IMR-90 (cell line): ENCODE results near the gene QKI. TPM values are rescaled to one million over a fixed set of nuclear protein-coding genes. Genes with fewer than 3 reads are reported as not detected.

Source experiments
- ATAC-seq: fragments of 200-7000 bp; cut with Tn5 transposase; 2 replicates; pipeline ENCODE4 v1.9.1; 2020; ENCODE audit warnings: low read depth, mild to moderate bottlenecking, moderate library complexity
- BruUV-seq: library from RNA; stranded (reverse); fragments of 400-500 nt; replicated peaks from 2 replicates; lab custom pipeline; 2021; lab: Mats Ljungman, UMichigan
- CTCF ChIA-PET: fragments of 300-600 bp; formaldehyde crosslinking; extraction: SDS; loops from one replicate; lab custom pipeline; 2021; ENCODE audit warnings: antibody characterized with exemption; lab: Yijun Ruan, JAX
- POLR2A ChIA-PET: fragments of 300-600 bp; sonication (Branson Sonifier 250); formaldehyde crosslinking; loops from one replicate; lab custom pipeline; 2022; ENCODE audit warnings: antibody characterized with exemption; ENCODE audit not compliant: unreplicated experiment; lab: Charles Lee
- DNase-seq: peaks from one replicate; pipeline ENCODE4 v3.0.0; 2013
- H2AFZ ChIP-seq: replicated peaks from 2 replicates; pipeline ENCODE3; 2013; ENCODE audit warnings: low read length, mild to moderate bottlenecking; ENCODE audit not compliant: poor library complexity
- H2AK5ac ChIP-seq: 2 replicates; pipeline ENCODE4 v1.6.1; 2013; ENCODE audit warnings: low read depth, low read length, inconsistent platforms
- H2AK9ac ChIP-seq: replicated peaks from 2 replicates; pipeline ENCODE3; 2013; ENCODE audit warnings: mild to moderate bottlenecking, low read depth, low read length, moderate library complexity; ENCODE audit not compliant: poor library complexity
- H2BK120ac ChIP-seq: 2 replicates; pipeline ENCODE4 v1.6.1; 2013; ENCODE audit warnings: low read depth, low read length, inconsistent platforms
- H2BK15ac ChIP-seq: 3 replicates; pipeline ENCODE4 v1.6.1; 2013; ENCODE audit warnings: low read depth, low read length, inconsistent platforms
- H2BK20ac ChIP-seq: 2 replicates; pipeline ENCODE4 v1.6.1; 2013; ENCODE audit warnings: low read depth, mild to moderate bottlenecking, inconsistent platforms, low read length, moderate library complexity
- H2BK5ac ChIP-seq: 2 replicates; pipeline ENCODE4 v1.6.1; 2013; ENCODE audit warnings: mild to moderate bottlenecking, low read depth, low read length, inconsistent platforms; ENCODE audit not compliant: poor library complexity, severe bottlenecking
- H3K14ac ChIP-seq: replicated peaks from 2 replicates; pipeline ENCODE4 v1.6.1; 2013; ENCODE audit warnings: low read depth, low read length, inconsistent platforms
- H3K18ac ChIP-seq: 2 replicates; pipeline ENCODE4 v1.6.1; 2013; ENCODE audit warnings: low read depth, low read length, control low read depth
- H3K23ac ChIP-seq: 2 replicates; pipeline ENCODE4 v1.6.1; 2013; ENCODE audit warnings: low read depth, low read length, inconsistent platforms
- H3K27ac ChIP-seq: 2 replicates; pipeline ENCODE4 v1.5.1; 2013; ENCODE audit warnings: mild to moderate bottlenecking, control low read depth, low read length; ENCODE audit not compliant: insufficient read depth
- H3K27me3 ChIP-seq: 2 replicates; pipeline ENCODE4 v1.6.1; 2013; ENCODE audit warnings: low read length; ENCODE audit not compliant: control insufficient read depth, insufficient read depth
- H3K36me3 ChIP-seq: 2 replicates; pipeline ENCODE4 v1.6.1; 2013; ENCODE audit warnings: low read length, mixed read lengths; ENCODE audit not compliant: control insufficient read depth, insufficient read depth
- H3K4ac ChIP-seq: 2 replicates; pipeline ENCODE4 v1.6.1; 2013; ENCODE audit warnings: low read depth, low read length, inconsistent platforms
- H3K4me1 ChIP-seq: 2 replicates; pipeline ENCODE4 v1.6.1; 2013; ENCODE audit warnings: low read length, mixed read lengths; ENCODE audit not compliant: control insufficient read depth, insufficient read depth
- H3K4me2 ChIP-seq: 2 replicates; pipeline ENCODE4 v1.6.1; 2013; ENCODE audit warnings: low read depth, mild to moderate bottlenecking, control low read depth, low read length, moderate library complexity
- H3K4me3 ChIP-seq: 2 replicates; pipeline ENCODE4 v1.5.1; 2013; ENCODE audit warnings: low read depth, mild to moderate bottlenecking, control low read depth, low read length, moderate library complexity; ENCODE audit not compliant: insufficient read depth
- H3K56ac ChIP-seq: 2 replicates; pipeline ENCODE4 v1.6.1; 2013; ENCODE audit warnings: low read length, inconsistent platforms; ENCODE audit not compliant: insufficient read depth; ENCODE audit errors: extremely low read depth
- H3K79me1 ChIP-seq, 2 experiments: 2 replicates each; pipeline ENCODE4 v1.6.1; 2013; ENCODE audit warnings: low read length in 2 of 2, inconsistent platforms in 1 of 2, low read depth in 1 of 2
- H3K9ac ChIP-seq: 2 replicates; pipeline ENCODE4 v1.6.1; 2013; ENCODE audit warnings: low read depth, low read length, control low read depth
- H3K9me1 ChIP-seq: 2 replicates; pipeline ENCODE4 v1.6.1; 2013; ENCODE audit warnings: low read length, inconsistent platforms; ENCODE audit not compliant: insufficient read depth
- H3K9me3 ChIP-seq: 2 replicates; pipeline ENCODE4 v1.6.1; 2013; ENCODE audit warnings: low read length; ENCODE audit not compliant: control insufficient read depth, insufficient read depth
- H4K20me1 ChIP-seq: 2 replicates; pipeline ENCODE4 v1.6.1; 2013; ENCODE audit warnings: low read length, inconsistent platforms; ENCODE audit not compliant: insufficient read depth
- H4K5ac ChIP-seq: 2 replicates; pipeline ENCODE4 v1.6.1; 2013; ENCODE audit warnings: mild to moderate bottlenecking, low read depth, low read length, control low read depth
- H4K8ac ChIP-seq, 2 experiments: 2 replicates each; pipeline ENCODE4 v1.6.1; 2013; ENCODE audit warnings: low read depth in 2 of 2, low read length in 2 of 2, control low read depth in 1 of 2, inconsistent platforms in 1 of 2
- H4K91ac ChIP-seq: 2 replicates; pipeline ENCODE4 v1.6.1; 2013; ENCODE audit warnings: low read depth, low read length, inconsistent platforms; ENCODE audit not compliant: insufficient read depth
- CEBPB ChIP-seq: IDR thresholded peaks from 2 replicates; pipeline ENCODE4 v1.6.1; 2012; ENCODE audit warnings: low read depth, low read length, improper control_type of control experiment
- MAFK ChIP-seq: IDR thresholded peaks from 2 replicates; pipeline ENCODE4 v1.6.1; 2012; ENCODE audit warnings: low read depth, low read length, improper control_type of control experiment
- RAD21 ChIP-seq: IDR thresholded peaks from 2 replicates; pipeline ENCODE4 v1.6.1; 2012; ENCODE audit warnings: low read length, improper control_type of control experiment
- RCOR1 ChIP-seq: IDR thresholded peaks from 2 replicates; pipeline ENCODE4 v1.6.1; 2012; ENCODE audit warnings: mild to moderate bottlenecking, low read length, improper control_type of control experiment; ENCODE audit not compliant: insufficient replicate concordance
- RFX5 ChIP-seq: IDR thresholded peaks from 2 replicates; pipeline ENCODE4 v1.8.0; 2012; ENCODE audit warnings: low read depth, mild to moderate bottlenecking, low read length, moderate library complexity
- WGBS, 2 experiments: methylation state at CpG; one replicate each; pipeline versions ENCODE4 v1.1.5 to v1.1.7; 2013; ENCODE audit warnings: missing lambda C conversion rate in 2 of 2; ENCODE audit not compliant: insufficient read length in 1 of 2; ENCODE audit errors: extremely low coverage in 2 of 2; 5-methylcytosine and 5-hydroxymethylcytosine counted together
- dilution Hi-C: fragments of 300-500 bp; cut with HindIII; formaldehyde crosslinking; loops from one replicate; pipeline ENCODE4 v1.14.3; 2018; ENCODE audit warnings: low sequenced_read_pairs; ENCODE audit not compliant: unreplicated experiment
- in situ Hi-C: fragments of 300-500 bp; cut with MboI; formaldehyde crosslinking; loops from 3 replicates; pipeline ENCODE4 v1.14.3; 2019; ENCODE audit warnings: low sequenced_read_pairs, inconsistent platforms, mixed read lengths
- intact Hi-C: fragments of 100-400 bp; cut with micrococcal nuclease; formaldehyde crosslinking; loops from 2 replicates; pipeline ENCODE4 v1.10.0; 2022
- polyA plus RNA-seq, 3 experiments: library from polyadenylated mRNA; depleted of rRNA; stranded (reverse); fragments of >200 nt; gene quantifications; 2 replicates each; pipeline ENCODE4 v1.2.3, GENCODE V29; 2012; ENCODE audit warnings: low replicate concordance in 1 of 3
- total RNA-seq: library from RNA; depleted of rRNA; stranded (reverse); fragments of >200 nt; gene quantifications from 2 replicates; pipeline ENCODE4 v1.2.3, GENCODE V29; 2012
- TF ChIP-seq, protein P1 (sequence below): conservative IDR thresholded peaks from 2 replicates; pipeline ENCODE4 v1.5.1; 2012; ENCODE audit warnings: mild to moderate bottlenecking, low read depth, low read length, improper control_type of control experiment
- TF ChIP-seq, protein P2 (sequence below): fragments of 150-350 bp; IDR thresholded peaks from 2 replicates; pipeline ENCODE4 v1.6.1; 2017; ENCODE audit warnings: mild to moderate bottlenecking, antibody characterized with exemption, low read length, low read depth

Gene QKI
- total and polyA plus RNA-seq, 2 of the 4 experiments (the other 2 are of a cell fraction), result 112 to 232 TPM

DNA sequence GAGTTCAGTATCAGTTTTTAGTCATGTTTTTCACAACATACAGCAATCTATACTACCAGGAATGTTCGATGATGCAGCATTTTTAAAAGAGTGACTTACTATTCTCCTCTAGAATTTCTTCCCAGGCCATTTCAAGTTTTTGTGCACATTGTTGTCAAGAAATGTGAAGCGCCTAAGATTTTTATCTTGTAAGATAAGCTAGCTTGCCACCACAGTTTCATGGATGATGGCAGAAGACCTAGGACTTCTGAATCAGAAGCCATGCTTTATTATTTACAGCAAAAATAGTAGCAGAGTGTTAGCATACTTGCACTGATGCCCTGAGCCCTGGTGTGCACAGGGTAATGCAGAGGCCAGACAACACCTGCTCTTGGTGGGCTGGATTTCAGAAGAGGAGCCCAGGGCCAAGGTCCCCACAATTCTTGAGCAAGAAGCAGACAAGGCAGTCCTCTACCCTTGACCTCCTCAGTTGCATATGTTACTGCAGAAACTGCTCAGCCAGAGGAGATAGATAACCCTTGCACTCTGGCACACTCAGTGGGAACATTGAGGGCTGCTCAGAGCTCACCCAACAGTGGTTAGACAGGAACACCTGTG lies 99.2 kb downstream of the QKI start:
- no peak for DNase-seq
- Histone ChIP-seq H3K56ac (no peak overlapping the region), H3K4me1 (peaks cover 2% of the 10 kb centered on the region; the same call in 1 of the 2 replicates), H2AFZ (no peak overlapping the region), H3K36me3 (no peaks in the 10 kb centered on the region), H2AK9ac (no peak overlapping the region), H2BK120ac (no peak overlapping the region), H3K79me1 (peaks cover 9 to 27% of the 10 kb centered on the region in 2 experiments; a peak in 2 of 4 replicates), H3K4me3 (no peak overlapping the region), H2AK5ac (no peak overlapping the region), H2BK15ac (no peak overlapping the region), H3K27me3 (no peaks in the 10 kb centered on the region), H2BK5ac (no peak overlapping the region), H4K91ac (no peak overlapping the region), H3K14ac (no peak overlapping the region), H3K9me1 (no peaks in the 10 kb centered on the region), H3K4ac (no peak overlapping the region), H3K27ac (no peak overlapping the region), H3K18ac (no peak overlapping the region), H3K9me3 (no peaks in the 10 kb centered on the region), H4K20me1 (peaks cover 16% of the 10 kb centered on the region; the same call in 1 of the 2 replicates), H4K8ac (no peak overlapping the region), H3K23ac (no peak overlapping the region), H2BK20ac (no peak overlapping the region), H4K5ac (no peak overlapping the region), H3K4me2 (no peak overlapping the region), H3K9ac (no peak overlapping the region)
- in situ Hi-C loops, result no loop called here
- dilution Hi-C loops, result no loop called here
- TF ChIP-seq RCOR1 (no peak), CEBPB (no peak), RFX5 (no peak), MAFK (peak; percentile 59), RAD21 (no peak)
- TF ChIP-seq, protein P1, sequence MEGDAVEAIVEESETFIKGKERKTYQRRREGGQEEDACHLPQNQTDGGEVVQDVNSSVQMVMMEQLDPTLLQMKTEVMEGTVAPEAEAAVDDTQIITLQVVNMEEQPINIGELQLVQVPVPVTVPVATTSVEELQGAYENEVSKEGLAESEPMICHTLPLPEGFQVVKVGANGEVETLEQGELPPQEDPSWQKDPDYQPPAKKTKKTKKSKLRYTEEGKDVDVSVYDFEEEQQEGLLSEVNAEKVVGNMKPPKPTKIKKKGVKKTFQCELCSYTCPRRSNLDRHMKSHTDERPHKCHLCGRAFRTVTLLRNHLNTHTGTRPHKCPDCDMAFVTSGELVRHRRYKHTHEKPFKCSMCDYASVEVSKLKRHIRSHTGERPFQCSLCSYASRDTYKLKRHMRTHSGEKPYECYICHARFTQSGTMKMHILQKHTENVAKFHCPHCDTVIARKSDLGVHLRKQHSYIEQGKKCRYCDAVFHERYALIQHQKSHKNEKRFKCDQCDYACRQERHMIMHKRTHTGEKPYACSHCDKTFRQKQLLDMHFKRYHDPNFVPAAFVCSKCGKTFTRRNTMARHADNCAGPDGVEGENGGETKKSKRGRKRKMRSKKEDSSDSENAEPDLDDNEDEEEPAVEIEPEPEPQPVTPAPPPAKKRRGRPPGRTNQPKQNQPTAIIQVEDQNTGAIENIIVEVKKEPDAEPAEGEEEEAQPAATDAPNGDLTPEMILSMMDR, result no peak
- TF ChIP-seq, protein P2, sequence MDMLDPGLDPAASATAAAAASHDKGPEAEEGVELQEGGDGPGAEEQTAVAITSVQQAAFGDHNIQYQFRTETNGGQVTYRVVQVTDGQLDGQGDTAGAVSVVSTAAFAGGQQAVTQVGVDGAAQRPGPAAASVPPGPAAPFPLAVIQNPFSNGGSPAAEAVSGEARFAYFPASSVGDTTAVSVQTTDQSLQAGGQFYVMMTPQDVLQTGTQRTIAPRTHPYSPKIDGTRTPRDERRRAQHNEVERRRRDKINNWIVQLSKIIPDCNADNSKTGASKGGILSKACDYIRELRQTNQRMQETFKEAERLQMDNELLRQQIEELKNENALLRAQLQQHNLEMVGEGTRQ, result no peak
- no TSS peak for BruUV-seq
- intact Hi-C loops, result no loop called here
- ChIA-PET CTCF (interaction anchor here (0.8 kb wide), 1 partner anchor 83 kb away, joined by 3 read pairs; no protein-coding TSS in a partner anchor), POLR2A (no interaction called here)
- no peak for ATAC-seq
- no CpG with 5 or more reads among the region's 2 CpGs for WGBS, 2 experiments
